HepG2 (cell line): Measurements from ENCODE around the gene MBOAT7. TPM values are rescaled to one million over a fixed set of nuclear protein-coding genes. Genes with fewer than 3 reads are reported as not detected.

Source experiments
- CCDC6 ChIP-seq: sonication (generic); formaldehyde crosslinking; IDR thresholded peaks from 2 replicates; pipeline ENCODE4 v1.8.1; 2022; ENCODE audit warnings: mild to moderate bottlenecking, missing genetic modification reagents, moderate library complexity
- EZH2 ChIP-seq: conservative IDR thresholded peaks from 2 replicates; pipeline ENCODE4 v1.6.1; 2012; ENCODE audit warnings: mild to moderate bottlenecking, low read depth, low read length, moderate library complexity
- IRX3 ChIP-seq: sonication (generic); formaldehyde crosslinking; IDR thresholded peaks from 2 replicates; pipeline ENCODE4 v1.8.1; 2023; ENCODE audit warnings: mild to moderate bottlenecking, low read depth, missing genetic modification reagents, borderline replicate concordance
- JUND ChIP-seq: sonication (generic); formaldehyde crosslinking; IDR thresholded peaks from 2 replicates; pipeline ENCODE4 v1.8.0; 2022; ENCODE audit warnings: mild to moderate bottlenecking, missing genetic modification reagents
- KDM2A ChIP-seq: sonication (generic); formaldehyde crosslinking; IDR thresholded peaks from 2 replicates; pipeline ENCODE4 v1.4.0; 2020; ENCODE audit warnings: low read depth, missing genetic modification reagents, borderline replicate concordance
- MAFF ChIP-seq: IDR thresholded peaks from 2 replicates; pipeline ENCODE4 v1.6.1; 2011; ENCODE audit warnings: low read depth, low read length, improper control_type of control experiment
- MIER2 ChIP-seq: IDR thresholded peaks from 2 replicates; pipeline ENCODE4 v1.6.1; 2016; ENCODE audit warnings: missing biosample characterization, missing genetic modification reagents
- NFYB ChIP-seq: sonication (generic); formaldehyde crosslinking; IDR thresholded peaks from 2 replicates; pipeline ENCODE4 v1.4.0; 2020; ENCODE audit warnings: missing genetic modification reagents
- PCBP2 ChIP-seq: fragments of 200-400 bp; formaldehyde crosslinking; optimal IDR thresholded peaks from 2 replicates; pipeline ENCODE3; 2018; ENCODE audit warnings: low read length, low read depth; ENCODE audit not compliant: poor library complexity, severe bottlenecking
- TBX2 ChIP-seq: sonication (generic); formaldehyde crosslinking; IDR thresholded peaks from 2 replicates; pipeline ENCODE4 v1.5.0; 2020; ENCODE audit warnings: missing genetic modification reagents, mild to moderate bottlenecking, borderline replicate concordance
- YEATS4 ChIP-seq: sonication (generic); formaldehyde crosslinking; IDR thresholded peaks from 2 replicates; pipeline ENCODE4 v1.4.0; 2020; ENCODE audit warnings: missing genetic modification reagents, borderline replicate concordance
- ZFP36L2 ChIP-seq: sonication (generic); formaldehyde crosslinking; IDR thresholded peaks from 2 replicates; pipeline ENCODE4 v1.4.0; 2020; ENCODE audit warnings: missing genetic modification reagents
- ZNF143 ChIP-seq: sonication (generic); formaldehyde crosslinking; IDR thresholded peaks from 2 replicates; pipeline ENCODE4 v1.4.0; 2020; ENCODE audit warnings: missing genetic modification reagents
- ZNF350 ChIP-seq: sonication (generic); formaldehyde crosslinking; IDR thresholded peaks from 2 replicates; pipeline ENCODE4 v1.4.0; 2020; ENCODE audit warnings: mild to moderate bottlenecking, low read depth, missing genetic modification reagents, borderline replicate concordance
- ZNF510 ChIP-seq: sonication (generic); formaldehyde crosslinking; IDR thresholded peaks from 2 replicates; pipeline ENCODE4 v1.4.0; 2020; ENCODE audit warnings: low read depth, mild to moderate bottlenecking, missing genetic modification reagents
- ZNF616 ChIP-seq: sonication (generic); formaldehyde crosslinking; IDR thresholded peaks from 2 replicates; pipeline ENCODE4 v1.5.0; 2020; ENCODE audit warnings: low read depth, mild to moderate bottlenecking, missing genetic modification reagents
- ZNF672 ChIP-seq: sonication (generic); formaldehyde crosslinking; IDR thresholded peaks from 2 replicates; pipeline ENCODE4 v1.8.1; 2022; ENCODE audit warnings: missing genetic modification reagents
- ZNF782 ChIP-seq: sonication (generic); formaldehyde crosslinking; IDR thresholded peaks from 2 replicates; pipeline ENCODE4 v1.4.0; 2020; ENCODE audit warnings: missing genetic modification reagents, mild to moderate bottlenecking, borderline replicate concordance
- ZNF816 ChIP-seq: sonication (generic); formaldehyde crosslinking; IDR thresholded peaks from 2 replicates; pipeline ENCODE4 v1.8.0; 2022; ENCODE audit warnings: missing genetic modification reagents, mild to moderate bottlenecking, borderline replicate concordance
- ZSCAN29 ChIP-seq: sonication (generic); formaldehyde crosslinking; conservative IDR thresholded peaks from 2 replicates; pipeline ENCODE4 v1.4.0; 2020; ENCODE audit warnings: mild to moderate bottlenecking, missing genetic modification reagents
- polyA plus RNA-seq, 8 experiments: library from polyadenylated mRNA; depleted of rRNA in 3 of 8; stranded (reverse) in 7 of 8; unstranded in 1 of 8; fragments of >200 nt; fragmentation: Illumina TruSeq in 4 of 8; extraction: Trizol in 4 of 8; gene quantifications; 2 replicates each; pipeline versions ENCODE4 v1.2.1 to v1.2.3, GENCODE V29; 2011 to 2016; ENCODE audit warnings: low read depth in 4 of 8, missing spikeins in 1 of 8, mixed read lengths in 1 of 8; ENCODE audit not compliant: insufficient read depth in 1 of 8
- total RNA-seq, 5 experiments: library from RNA; depleted of rRNA; stranded (reverse); fragments of >200 nt; fragmentation: Illumina TruSeq; extraction: Trizol; gene quantifications; 2 replicates each; pipeline ENCODE4 v1.2.3, GENCODE V29; 2016; ENCODE audit warnings: low read depth in 1 of 5
- TF ChIP-seq, protein P1 (sequence below): sonication (generic); formaldehyde crosslinking; IDR thresholded peaks from 2 replicates; pipeline ENCODE4 v1.4.0; 2020; ENCODE audit warnings: missing genetic modification reagents
- TF ChIP-seq, protein P2 (sequence below): sonication (generic); formaldehyde crosslinking; conservative IDR thresholded peaks from 2 replicates; pipeline ENCODE4 v1.5.0; 2020; ENCODE audit warnings: missing genetic modification reagents
- TF ChIP-seq, protein P3 (sequence below): sonication (generic); formaldehyde crosslinking; IDR thresholded peaks from 2 replicates; pipeline ENCODE4 v1.8.0; 2022; ENCODE audit warnings: mild to moderate bottlenecking, missing genetic modification reagents, borderline replicate concordance
- TF ChIP-seq, protein P4 (sequence below): IDR thresholded peaks from 2 replicates; pipeline ENCODE4 v1.6.1; 2016; ENCODE audit warnings: low read depth, borderline replicate concordance

MBOAT7 gene
- total and polyA plus RNA-seq, 2 of the 13 experiments (the other 11 are each of a cell fraction or from before 2014, with no cell fraction given), result 22.2 to 25.5 TPM

DNA sequence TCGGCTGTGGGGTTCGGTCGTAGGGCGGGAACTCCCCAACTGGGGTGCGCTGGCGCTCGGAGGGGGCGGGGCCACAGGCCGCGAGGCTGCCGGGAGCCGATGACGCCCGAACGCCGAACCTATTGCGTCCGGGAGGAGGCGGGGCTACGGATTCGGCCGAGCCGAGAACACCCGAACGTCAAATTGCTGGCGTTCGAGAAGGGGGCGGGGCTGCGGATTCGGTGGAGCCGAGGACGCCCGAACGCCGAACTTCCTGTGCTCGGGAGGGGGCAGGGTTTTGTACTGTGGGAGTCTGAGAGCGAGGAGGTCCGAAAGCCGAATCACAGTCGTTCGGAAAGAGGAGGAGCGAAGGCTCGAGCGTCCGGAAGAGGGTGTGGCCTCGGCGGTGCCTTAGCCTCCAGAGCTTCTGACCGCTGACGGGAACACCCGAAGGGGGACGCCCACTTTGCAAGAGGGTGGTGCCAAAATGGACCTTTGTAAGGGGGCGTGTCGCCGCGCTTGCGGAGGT is 1.2 kb upstream of the MBOAT7 start (continued):
- TF ChIP-seq, protein P1, sequence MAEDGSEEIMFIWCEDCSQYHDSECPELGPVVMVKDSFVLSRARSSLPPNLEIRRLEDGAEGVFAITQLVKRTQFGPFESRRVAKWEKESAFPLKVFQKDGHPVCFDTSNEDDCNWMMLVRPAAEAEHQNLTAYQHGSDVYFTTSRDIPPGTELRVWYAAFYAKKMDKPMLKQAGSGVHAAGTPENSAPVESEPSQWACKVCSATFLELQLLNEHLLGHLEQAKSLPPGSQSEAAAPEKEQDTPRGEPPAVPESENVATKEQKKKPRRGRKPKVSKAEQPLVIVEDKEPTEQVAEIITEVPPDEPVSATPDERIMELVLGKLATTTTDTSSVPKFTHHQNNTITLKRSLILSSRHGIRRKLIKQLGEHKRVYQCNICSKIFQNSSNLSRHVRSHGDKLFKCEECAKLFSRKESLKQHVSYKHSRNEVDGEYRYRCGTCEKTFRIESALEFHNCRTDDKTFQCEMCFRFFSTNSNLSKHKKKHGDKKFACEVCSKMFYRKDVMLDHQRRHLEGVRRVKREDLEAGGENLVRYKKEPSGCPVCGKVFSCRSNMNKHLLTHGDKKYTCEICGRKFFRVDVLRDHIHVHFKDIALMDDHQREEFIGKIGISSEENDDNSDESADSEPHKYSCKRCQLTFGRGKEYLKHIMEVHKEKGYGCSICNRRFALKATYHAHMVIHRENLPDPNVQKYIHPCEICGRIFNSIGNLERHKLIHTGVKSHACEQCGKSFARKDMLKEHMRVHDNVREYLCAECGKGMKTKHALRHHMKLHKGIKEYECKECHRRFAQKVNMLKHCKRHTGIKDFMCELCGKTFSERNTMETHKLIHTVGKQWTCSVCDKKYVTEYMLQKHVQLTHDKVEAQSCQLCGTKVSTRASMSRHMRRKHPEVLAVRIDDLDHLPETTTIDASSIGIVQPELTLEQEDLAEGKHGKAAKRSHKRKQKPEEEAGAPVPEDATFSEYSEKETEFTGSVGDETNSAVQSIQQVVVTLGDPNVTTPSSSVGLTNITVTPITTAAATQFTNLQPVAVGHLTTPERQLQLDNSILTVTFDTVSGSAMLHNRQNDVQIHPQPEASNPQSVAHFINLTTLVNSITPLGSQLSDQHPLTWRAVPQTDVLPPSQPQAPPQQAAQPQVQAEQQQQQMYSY (CRISPR knock-in tag), result no peak
- TF ChIP-seq CCDC6 (peak; percentile 54; the same call in 1 of the 2 replicates), YEATS4 (no peak), MIER2 (CRISPR knock-in tag) (no peak), ZSCAN29 (CRISPR knock-in tag) (no peak), ZNF672 (CRISPR knock-in tag) (no peak), JUND (CRISPR knock-in tag) (no peak), KDM2A (peak; percentile 3; the same call in 1 of the 2 replicates), IRX3 (CRISPR knock-in tag) (no peak), ZFP36L2 (no peak), MAFF (no peak), TBX2 (CRISPR knock-in tag) (peak; percentile 57; the same call in 1 of the 2 replicates), ZNF616 (CRISPR knock-in tag) (0 out of 2 replicates have a peak, but pooled peaks have one; percentile 3), ZNF510 (CRISPR knock-in tag) (0 out of 2 replicates have a peak, but pooled peaks have one; percentile 73), ZNF816 (CRISPR knock-in tag) (no peak), EZH2 (no peak), PCBP2 (no peak), ZNF350 (CRISPR knock-in tag) (0 out of 2 replicates have a peak, but pooled peaks have one; percentile 18), NFYB (CRISPR knock-in tag) (peak; percentile 29; the same call in 1 of the 2 replicates), ZNF143 (peak; percentile 81), ZNF782 (CRISPR knock-in tag) (no peak)
- TF ChIP-seq, protein P2, sequence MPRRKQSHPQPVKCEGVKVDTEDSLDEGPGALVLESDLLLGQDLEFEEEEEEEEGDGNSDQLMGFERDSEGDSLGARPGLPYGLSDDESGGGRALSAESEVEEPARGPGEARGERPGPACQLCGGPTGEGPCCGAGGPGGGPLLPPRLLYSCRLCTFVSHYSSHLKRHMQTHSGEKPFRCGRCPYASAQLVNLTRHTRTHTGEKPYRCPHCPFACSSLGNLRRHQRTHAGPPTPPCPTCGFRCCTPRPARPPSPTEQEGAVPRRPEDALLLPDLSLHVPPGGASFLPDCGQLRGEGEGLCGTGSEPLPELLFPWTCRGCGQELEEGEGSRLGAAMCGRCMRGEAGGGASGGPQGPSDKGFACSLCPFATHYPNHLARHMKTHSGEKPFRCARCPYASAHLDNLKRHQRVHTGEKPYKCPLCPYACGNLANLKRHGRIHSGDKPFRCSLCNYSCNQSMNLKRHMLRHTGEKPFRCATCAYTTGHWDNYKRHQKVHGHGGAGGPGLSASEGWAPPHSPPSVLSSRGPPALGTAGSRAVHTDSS (CRISPR knock-in tag), result no peak
- TF ChIP-seq, protein P3, sequence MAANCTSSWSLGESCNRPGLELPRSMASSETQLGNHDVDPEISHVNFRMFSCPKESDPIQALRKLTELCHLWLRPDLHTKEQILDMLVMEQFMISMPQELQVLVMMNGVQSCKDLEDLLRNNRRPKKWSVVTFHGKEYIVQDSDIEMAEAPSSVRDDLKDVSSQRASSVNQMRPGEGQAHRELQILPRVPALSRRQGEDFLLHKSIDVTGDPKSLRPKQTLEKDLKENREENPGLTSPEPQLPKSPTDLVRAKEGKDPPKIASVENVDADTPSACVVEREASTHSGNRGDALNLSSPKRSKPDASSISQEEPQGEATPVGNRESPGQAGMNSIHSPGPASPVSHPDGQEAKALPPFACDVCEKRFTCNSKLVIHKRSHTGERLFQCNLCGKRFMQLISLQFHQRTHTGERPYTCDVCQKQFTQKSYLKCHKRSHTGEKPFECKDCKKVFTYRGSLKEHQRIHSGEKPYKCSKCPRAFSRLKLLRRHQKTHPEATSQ (CRISPR knock-in tag), result no peak
- TF ChIP-seq, protein P4, sequence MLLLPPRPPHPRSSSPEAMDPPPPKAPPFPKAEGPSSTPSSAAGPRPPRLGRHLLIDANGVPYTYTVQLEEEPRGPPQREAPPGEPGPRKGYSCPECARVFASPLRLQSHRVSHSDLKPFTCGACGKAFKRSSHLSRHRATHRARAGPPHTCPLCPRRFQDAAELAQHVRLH (CRISPR knock-in tag), result no peak
